ENCODE measurements around the gene CREB5. TPM values are rescaled to one million over a fixed set of nuclear protein-coding genes. Genes with fewer than 3 reads are reported as not detected.
A peak's percentile ranks its signal among the peaks of the same experiment; 100 is the strongest.

The CREB5 gene
- total RNA-seq, 1 donor from 2014 or later = 0.80 TPM

GRCh38 chr7:28748933-28749584 lies 336.7 kb downstream of the CREB5 start:
- POLR2A ChIA-PET = no interaction called here

DNA sequence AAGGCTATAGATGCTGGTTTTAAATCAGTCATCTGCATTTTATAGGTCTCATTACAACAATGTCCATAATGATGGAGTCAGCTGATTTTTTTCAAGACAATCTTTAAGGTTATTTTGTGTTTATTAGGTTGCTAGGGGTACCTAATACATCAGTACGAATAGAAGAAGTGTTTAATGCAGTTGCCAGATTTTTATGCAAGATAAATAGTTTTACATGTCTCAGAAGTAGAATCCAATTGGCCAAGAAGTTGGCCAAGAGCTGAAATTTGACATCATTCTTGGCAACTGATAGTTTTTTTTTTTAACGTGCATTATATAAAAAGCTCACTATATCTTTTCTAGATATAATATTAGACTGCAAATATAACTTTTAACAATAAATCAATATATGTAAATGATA lies 337.3 kb downstream of the CREB5 start:
- TF ChIP-seq, protein P1, sequence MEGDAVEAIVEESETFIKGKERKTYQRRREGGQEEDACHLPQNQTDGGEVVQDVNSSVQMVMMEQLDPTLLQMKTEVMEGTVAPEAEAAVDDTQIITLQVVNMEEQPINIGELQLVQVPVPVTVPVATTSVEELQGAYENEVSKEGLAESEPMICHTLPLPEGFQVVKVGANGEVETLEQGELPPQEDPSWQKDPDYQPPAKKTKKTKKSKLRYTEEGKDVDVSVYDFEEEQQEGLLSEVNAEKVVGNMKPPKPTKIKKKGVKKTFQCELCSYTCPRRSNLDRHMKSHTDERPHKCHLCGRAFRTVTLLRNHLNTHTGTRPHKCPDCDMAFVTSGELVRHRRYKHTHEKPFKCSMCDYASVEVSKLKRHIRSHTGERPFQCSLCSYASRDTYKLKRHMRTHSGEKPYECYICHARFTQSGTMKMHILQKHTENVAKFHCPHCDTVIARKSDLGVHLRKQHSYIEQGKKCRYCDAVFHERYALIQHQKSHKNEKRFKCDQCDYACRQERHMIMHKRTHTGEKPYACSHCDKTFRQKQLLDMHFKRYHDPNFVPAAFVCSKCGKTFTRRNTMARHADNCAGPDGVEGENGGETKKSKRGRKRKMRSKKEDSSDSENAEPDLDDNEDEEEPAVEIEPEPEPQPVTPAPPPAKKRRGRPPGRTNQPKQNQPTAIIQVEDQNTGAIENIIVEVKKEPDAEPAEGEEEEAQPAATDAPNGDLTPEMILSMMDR (IDR thresholded peaks at IDR 0.05) = no peak
- H3K4me3 Mint-ChIP-seq = no peak overlapping the region
- ATAC-seq (ENCODE audit: low read depth) (no peak), DNase-seq (no peak)
- POLR2A ChIA-PET = no interaction called here
- H3K27me3 Mint-ChIP-seq = no peaks in the 10 kb centered on the region
- no peaks in the 10 kb centered on the region for H3K9me3 Mint-ChIP-seq
- no peaks in the 10 kb centered on the region for H3K36me3 Mint-ChIP-seq (ENCODE audit: low read depth)
- intact Hi-C loops (cut with micrococcal nuclease) = no loop called here
- no peak overlapping the region for H3K27ac Mint-ChIP-seq
- no peaks in the 10 kb centered on the region for H3K4me1 Mint-ChIP-seq
- CTCF ChIA-PET = no interaction called here

More at GRCh38 chr7:28748933-28749584, 336.7 kb downstream of the CREB5 start:
- Mint-ChIP-seq H3K36me3 (ENCODE audit: low read depth) (no peaks in the 10 kb centered on the region), H3K27ac (no peak overlapping the region), H3K9me3 (no peaks in the 10 kb centered on the region), H3K4me3 (no peak overlapping the region), H3K4me1 (no peaks in the 10 kb centered on the region), H3K27me3 (no peaks in the 10 kb centered on the region)
- TF ChIP-seq, protein P1 (IDR thresholded peaks at IDR 0.05) = no peak
- intact Hi-C loops (cut with micrococcal nuclease) = no loop called here
- CTCF ChIA-PET = no interaction called here
- DNase-seq = no peak
- peak; percentile 52 for ATAC-seq (ENCODE audit: low read depth)

DNA sequence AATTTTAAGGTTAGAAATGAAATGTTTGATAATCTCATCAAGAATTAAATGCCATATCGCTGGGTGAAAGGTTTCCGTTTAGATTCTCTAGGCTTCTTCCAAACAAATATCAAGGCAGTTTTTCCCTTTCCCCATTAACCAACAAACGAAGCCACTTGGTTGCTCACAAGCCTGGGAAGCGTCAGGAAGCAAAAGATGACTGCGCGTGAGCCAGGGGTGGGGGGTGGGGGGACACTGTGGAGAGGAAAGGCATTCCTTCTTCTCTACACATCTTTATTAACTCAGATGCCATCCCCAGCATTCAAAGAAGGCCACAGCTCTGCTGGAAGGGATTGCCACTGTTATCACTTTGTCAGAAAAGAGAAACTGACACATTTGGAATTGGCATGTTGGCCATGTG lies 338.7 kb downstream of the CREB5 start:
- Mint-ChIP-seq H3K9me3 (no peaks in the 10 kb centered on the region), H3K27ac (no peak overlapping the region), H3K4me3 (no peak overlapping the region), H3K36me3 (ENCODE audit: low read depth) (no peaks in the 10 kb centered on the region), H3K27me3 (no peaks in the 10 kb centered on the region), H3K4me1 (no peaks in the 10 kb centered on the region)
- CTCF ChIA-PET = no interaction called here
- no peak for ATAC-seq (ENCODE audit: low read depth)
- POLR2A ChIA-PET = no interaction called here
- TF ChIP-seq, protein P1 (IDR thresholded peaks at IDR 0.05) = no peak
- DNase-seq = no peak
- intact Hi-C loops (cut with micrococcal nuclease) = no loop called here

DNA sequence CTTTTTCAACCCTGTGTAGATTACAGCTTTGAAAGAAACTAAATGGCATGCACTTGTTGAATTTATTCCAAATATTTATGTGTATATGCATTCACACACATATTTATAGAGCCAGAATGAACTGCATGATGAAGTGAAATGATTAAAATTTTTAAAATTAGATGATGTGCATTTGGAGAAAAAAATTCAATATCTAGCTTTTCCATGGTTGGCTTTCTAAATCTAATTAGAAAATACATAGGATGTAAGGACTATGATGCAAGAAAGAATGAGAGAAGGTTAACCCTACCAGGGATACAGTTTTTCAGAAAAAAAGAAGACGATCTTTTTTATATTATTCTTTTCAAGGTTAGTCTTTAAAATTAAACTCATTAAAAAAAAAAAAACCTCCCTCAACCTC lies 341.3 kb downstream of the CREB5 start:
- CTCF ChIA-PET = no interaction called here
- Mint-ChIP-seq H3K4me1 (no peaks in the 10 kb centered on the region), H3K27me3 (no peaks in the 10 kb centered on the region), H3K27ac (no peak overlapping the region), H3K4me3 (no peak overlapping the region), H3K36me3 (ENCODE audit: low read depth) (no peaks in the 10 kb centered on the region), H3K9me3 (no peaks in the 10 kb centered on the region)
- intact Hi-C loops (cut with micrococcal nuclease) = no loop called here
- POLR2A ChIA-PET = no interaction called here
- TF ChIP-seq, protein P1 (IDR thresholded peaks at IDR 0.05) = no peak
- ATAC-seq (ENCODE audit: low read depth) (no peak), DNase-seq (no peak)

- DNase-seq (no peak), ATAC-seq (ENCODE audit: low read depth) (no peak)
- ChIA-PET CTCF (no interaction called here), POLR2A (no interaction called here)
- TF ChIP-seq, protein P1 (IDR thresholded peaks at IDR 0.05) = no peak
- no peaks in the 10 kb centered on the region for H3K4me1 Mint-ChIP-seq
- H3K4me3 Mint-ChIP-seq = no peak overlapping the region
- H3K27ac Mint-ChIP-seq = no peak overlapping the region
- H3K9me3 Mint-ChIP-seq = no peaks in the 10 kb centered on the region
- H3K36me3 Mint-ChIP-seq (ENCODE audit: low read depth) = no peaks in the 10 kb centered on the region
- intact Hi-C loops (cut with micrococcal nuclease) = no loop called here
- H3K27me3 Mint-ChIP-seq = no peaks in the 10 kb centered on the region
Measured at GRCh38 chr7:28754027-28754426, 341.7 kb downstream of the CREB5 start.
